Spleen (tissue), 7 donors: Measurements from ENCODE around the gene HOXC11.

Experiments used
- POLR2A ChIP-seq, 3 donors: fragments of 450-650 bp; IDR thresholded peaks; one replicate each; pipeline ENCODE4 v1.5.1; 2017; ENCODE audit warnings: antibody characterized with exemption in 3 of 3, mild to moderate bottlenecking in 1 of 3
- POLR2AphosphoS5 ChIP-seq, 3 donors: sonication (generic); formaldehyde crosslinking; IDR thresholded peaks; one replicate each; pipeline ENCODE4 v1.5.1; 2017; ENCODE audit warnings: antibody characterized with exemption in 3 of 3
- TF ChIP-seq, protein P1 (sequence below), 11 experiments: fragments of 200-600 bp in 7 of 11; fragments of 450-650 bp in 4 of 11; sonication (generic) in 4 of 11; IDR thresholded peaks in 8 of 11; conservative IDR thresholded peaks in 3 of 11; 1 replicate in 7 of 11; 2 replicates in 4 of 11; pipeline versions ENCODE4 v1.4.0 to v1.8.0; 2016 to 2021; ENCODE audit warnings: antibody characterized with exemption in 11 of 11, inconsistent platforms in 4 of 11, mild to moderate bottlenecking in 1 of 11
- donor health status: DM: no; HTN: no; CAD: no; lungs with moderate emphysema.
- donor health status: DM: no; HTN: no; CAD: no.
- donor health status: DM: no; HTN: no; CAD: no.

DNA sequence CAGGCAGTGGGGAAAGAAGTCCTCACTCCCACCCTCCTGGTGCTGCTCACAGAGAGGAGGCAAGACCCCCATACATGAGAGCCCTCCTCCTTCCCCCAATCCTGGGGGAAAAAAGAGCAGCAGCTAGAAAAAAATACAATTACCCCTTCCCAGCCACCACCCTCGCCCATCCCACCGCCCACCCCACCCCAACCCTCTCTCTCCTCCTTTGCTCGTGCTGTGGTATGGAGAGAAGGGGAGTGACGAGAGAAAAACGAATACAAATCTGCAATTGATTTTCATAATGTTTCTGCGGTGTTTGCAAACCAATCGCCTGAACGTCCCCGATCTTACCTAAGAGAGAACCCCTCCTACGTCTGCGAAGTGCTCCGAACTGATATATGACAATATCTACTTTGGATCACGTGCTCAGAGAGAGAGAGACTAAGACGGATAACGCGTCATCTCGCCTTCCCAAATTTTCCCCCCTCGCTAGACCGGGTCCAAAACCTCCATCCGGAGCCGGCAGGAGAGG is at the start of gene HOXC11:
- TF ChIP-seq, protein P1, sequence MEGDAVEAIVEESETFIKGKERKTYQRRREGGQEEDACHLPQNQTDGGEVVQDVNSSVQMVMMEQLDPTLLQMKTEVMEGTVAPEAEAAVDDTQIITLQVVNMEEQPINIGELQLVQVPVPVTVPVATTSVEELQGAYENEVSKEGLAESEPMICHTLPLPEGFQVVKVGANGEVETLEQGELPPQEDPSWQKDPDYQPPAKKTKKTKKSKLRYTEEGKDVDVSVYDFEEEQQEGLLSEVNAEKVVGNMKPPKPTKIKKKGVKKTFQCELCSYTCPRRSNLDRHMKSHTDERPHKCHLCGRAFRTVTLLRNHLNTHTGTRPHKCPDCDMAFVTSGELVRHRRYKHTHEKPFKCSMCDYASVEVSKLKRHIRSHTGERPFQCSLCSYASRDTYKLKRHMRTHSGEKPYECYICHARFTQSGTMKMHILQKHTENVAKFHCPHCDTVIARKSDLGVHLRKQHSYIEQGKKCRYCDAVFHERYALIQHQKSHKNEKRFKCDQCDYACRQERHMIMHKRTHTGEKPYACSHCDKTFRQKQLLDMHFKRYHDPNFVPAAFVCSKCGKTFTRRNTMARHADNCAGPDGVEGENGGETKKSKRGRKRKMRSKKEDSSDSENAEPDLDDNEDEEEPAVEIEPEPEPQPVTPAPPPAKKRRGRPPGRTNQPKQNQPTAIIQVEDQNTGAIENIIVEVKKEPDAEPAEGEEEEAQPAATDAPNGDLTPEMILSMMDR (IDR thresholded peaks at IDR 0.05 in 8 of 11, conservative IDR thresholded peaks at IDR 0.05 in 3 of 11): no peak
- no peak for TF ChIP-seq POLR2A (IDR thresholded peaks at IDR 0.05)
- TF ChIP-seq POLR2AphosphoS5 (IDR thresholded peaks at IDR 0.05): no peak
